ENCODE results near the gene CDH23. TPM values are rescaled to one million over a fixed set of nuclear protein-coding genes. Genes with fewer than 3 reads are reported as not detected.

Gene CDH23
- total and polyA plus RNA-seq, 2 experiments from 2014 or later = 0.08 TPM; not detected in 1

- Histone ChIP-seq H4K20me1 (ENCODE audit: insufficient read depth) (no peaks in the 10 kb centered on the region), H2AFZ (no peak overlapping the region), H3K9me3 (ENCODE audit: low read depth) (no peaks in the 10 kb centered on the region), H3K9me2 (ENCODE audit: insufficient read depth) (no peaks in the 10 kb centered on the region), H3K79me2 (ENCODE audit: insufficient read depth) (no peaks in the 10 kb centered on the region), H3F3A (ENCODE audit: insufficient read depth) (no peaks in the 10 kb centered on the region), H3K36me3 (ENCODE audit: low read depth) (no peaks in the 10 kb centered on the region), H3K9ac (no peak overlapping the region), H3K4me3 (no peak overlapping the region), H3K27me3 (replicated peaks; ENCODE audit: insufficient read depth) (0 out of 2 replicates have a peak, but pooled peaks cover 3% of the 10 kb centered on the region), H3K4me2 (ENCODE audit: unreplicated experiment) (no peak overlapping the region), H3K27ac (no peak overlapping the region), H3K4me1 (ENCODE audit: insufficient read depth) (no peaks in the 10 kb centered on the region)
- WGBS, 2 experiments (ENCODE audit: low coverage in 1 of 2, low lambda C conversion rate in 2 of 2, missing lambda C conversion rate in 2 of 2) = 47 to 58% methylated on average over 2 of the region's 2 CpGs
- TF ChIP-seq EZH2 (IDR thresholded peaks at IDR 0.05; ENCODE audit: insufficient read depth, poor library complexity, severe bottlenecking) (no peak), EZH2phosphoT487 (IDR thresholded peaks at IDR 0.05; ENCODE audit: insufficient read depth, low read depth) (no peak)
- in situ Hi-C loops (cut with MboI) = no loop called here
- DNase-seq = no peak
Observed at GRCh38 chr10:71509444-71509843, 112.7 kb downstream of the CDH23 start.

GRCh38 chr10:71511206-71511605, 114.5 kb downstream of the CDH23 start:
- Histone ChIP-seq H3K4me1 (ENCODE audit: insufficient read depth) (no peaks in the 10 kb centered on the region), H3K4me3 (no peak overlapping the region), H3K4me2 (ENCODE audit: unreplicated experiment) (no peak overlapping the region), H3F3A (ENCODE audit: insufficient read depth) (no peaks in the 10 kb centered on the region), H3K36me3 (ENCODE audit: low read depth) (no peaks in the 10 kb centered on the region), H2AFZ (no peak overlapping the region), H3K9me2 (ENCODE audit: insufficient read depth) (no peaks in the 10 kb centered on the region), H3K79me2 (ENCODE audit: insufficient read depth) (no peaks in the 10 kb centered on the region), H3K27ac (no peak overlapping the region), H3K9ac (no peak overlapping the region), H3K9me3 (ENCODE audit: low read depth) (no peaks in the 10 kb centered on the region), H4K20me1 (ENCODE audit: insufficient read depth) (no peaks in the 10 kb centered on the region), H3K27me3 (replicated peaks; ENCODE audit: insufficient read depth) (peaks cover 4% of the 10 kb centered on the region; the same call in 1 of the 2 replicates)
- 64 to 68% methylated on average over 4 of the region's 4 CpGs for WGBS, 2 experiments (ENCODE audit: low coverage in 1 of 2, low lambda C conversion rate in 2 of 2, missing lambda C conversion rate in 2 of 2)
- TF ChIP-seq EZH2 (IDR thresholded peaks at IDR 0.05; ENCODE audit: insufficient read depth, poor library complexity, severe bottlenecking) (no peak), EZH2phosphoT487 (IDR thresholded peaks at IDR 0.05; ENCODE audit: insufficient read depth, low read depth) (no peak)
- DNase-seq = no peak
- in situ Hi-C loops (cut with MboI) = no loop called here

GRCh38 chr10:71512312-71512711, 115.6 kb downstream of the CDH23 start:
- no peak overlapping the region for H3K4me3 ChIP-seq
- H3K27ac ChIP-seq = no peak overlapping the region
- no peaks in the 10 kb centered on the region for H3K4me1 ChIP-seq (ENCODE audit: insufficient read depth)
- H3K36me3 ChIP-seq (ENCODE audit: low read depth) = no peaks in the 10 kb centered on the region
- no peaks in the 10 kb centered on the region for H3K79me2 ChIP-seq (ENCODE audit: insufficient read depth)
- no peaks in the 10 kb centered on the region for H3F3A ChIP-seq (ENCODE audit: insufficient read depth)
- no peak overlapping the region for H3K9ac ChIP-seq
- WGBS, 2 experiments (ENCODE audit: low coverage in 1 of 2, low lambda C conversion rate in 2 of 2, missing lambda C conversion rate in 2 of 2) = 78 to 82% methylated on average over 10 of the region's 10 CpGs
- TF ChIP-seq EZH2phosphoT487 (IDR thresholded peaks at IDR 0.05; ENCODE audit: insufficient read depth, low read depth) (no peak), EZH2 (IDR thresholded peaks at IDR 0.05; ENCODE audit: insufficient read depth, poor library complexity, severe bottlenecking) (no peak)
- no peaks in the 10 kb centered on the region for H3K9me3 ChIP-seq (ENCODE audit: low read depth)
- no peaks in the 10 kb centered on the region for H4K20me1 ChIP-seq (ENCODE audit: insufficient read depth)
- no peak overlapping the region for H3K4me2 ChIP-seq (ENCODE audit: unreplicated experiment)
- H3K9me2 ChIP-seq (ENCODE audit: insufficient read depth) = no peaks in the 10 kb centered on the region
- in situ Hi-C loops (cut with MboI) = no loop called here
- no peak for DNase-seq
- no peak overlapping the region for H2AFZ ChIP-seq
- peaks cover 4% of the 10 kb centered on the region; the same call in 1 of the 2 replicates for H3K27me3 ChIP-seq (replicated peaks; ENCODE audit: insufficient read depth)

GRCh38 chr10:71512761-71513539, 116.2 kb downstream of the CDH23 start:
- H3K9ac ChIP-seq = no peak overlapping the region
- no peaks in the 10 kb centered on the region for H3K36me3 ChIP-seq (ENCODE audit: low read depth)
- 29 to 35% methylated on average over 5 of the region's 5 CpGs for WGBS, 2 experiments (ENCODE audit: low coverage in 1 of 2, low lambda C conversion rate in 2 of 2, missing lambda C conversion rate in 2 of 2)
- in situ Hi-C loops (cut with MboI) = no loop called here
- H3K9me3 ChIP-seq (ENCODE audit: low read depth) = no peaks in the 10 kb centered on the region
- no peaks in the 10 kb centered on the region for H3K79me2 ChIP-seq (ENCODE audit: insufficient read depth)
- no peak for DNase-seq
- no peak overlapping the region for H3K4me2 ChIP-seq (ENCODE audit: unreplicated experiment)
- no peak overlapping the region for H3K27ac ChIP-seq
- no peaks in the 10 kb centered on the region for H4K20me1 ChIP-seq (ENCODE audit: insufficient read depth)
- H3K9me2 ChIP-seq (ENCODE audit: insufficient read depth) = no peaks in the 10 kb centered on the region
- no peak overlapping the region for H3K4me3 ChIP-seq
- H2AFZ ChIP-seq = no peak overlapping the region
- H3K27me3 ChIP-seq (replicated peaks; ENCODE audit: insufficient read depth) = peaks cover 4% of the 10 kb centered on the region; the same call in 1 of the 2 replicates
- no peaks in the 10 kb centered on the region for H3F3A ChIP-seq (ENCODE audit: insufficient read depth)
- TF ChIP-seq EZH2phosphoT487 (IDR thresholded peaks at IDR 0.05; ENCODE audit: insufficient read depth, low read depth) = no peak
- TF ChIP-seq EZH2 (IDR thresholded peaks at IDR 0.05; ENCODE audit: insufficient read depth, poor library complexity, severe bottlenecking) = no peak
- H3K4me1 ChIP-seq (ENCODE audit: insufficient read depth) = no peaks in the 10 kb centered on the region

All from GM23248 (cell line).